Ishikawa (cell line): ENCODE results near the gene ERGIC1.

ENCODE experiments used
- CREB1 ChIP-seq: IDR thresholded peaks from 2 replicates; pipeline ENCODE4 v1.6.1; 2012; ENCODE audit warnings: low read depth
- RAD21 ChIP-seq: IDR thresholded peaks from 2 replicates; pipeline ENCODE4 v1.6.1; 2012; ENCODE audit warnings: low read depth
- TAF1 ChIP-seq: IDR thresholded peaks from 2 replicates; pipeline ENCODE4 v1.6.1; 2012; ENCODE audit warnings: low read depth, mild to moderate bottlenecking
- TCF12 ChIP-seq: IDR thresholded peaks from 2 replicates; pipeline ENCODE4 v1.6.1; 2012; ENCODE audit warnings: low read depth

- no peak for TF ChIP-seq TAF1
- TF ChIP-seq CREB1, result no peak
- no peak for TF ChIP-seq RAD21
- TF ChIP-seq TCF12, result no peak
Observed at GRCh38 chr5:172864747-172865146, 30.7 kb downstream of the ERGIC1 start.
